Measurements from ENCODE around the gene NSMCE1. TPM values are rescaled to one million over a fixed set of nuclear protein-coding genes. Genes with fewer than 3 reads are reported as not detected.
A peak's percentile ranks its signal among the peaks of the same experiment; 100 is the strongest.
"Not testable (repeated sequence)": the region's sequence is repeated elsewhere in the genome, so short reads cannot be mapped to it uniquely, and the experiment has no call there.

NSMCE1 gene
- total RNA-seq, 2 experiments from 2014 or later, result 69.0 to 75.6 TPM

- ATAC-seq (ENCODE audit: low read depth); H3K27ac Mint-ChIP-seq; H3K36me3 Mint-ChIP-seq; DNase-seq; POLR2A ChIA-PET; H3K4me3 Mint-ChIP-seq; H3K27me3 Mint-ChIP-seq; H3K9me3 Mint-ChIP-seq: not testable (repeated sequence)
- H3K4me1 Mint-ChIP-seq, result peaks cover 16% of the 10 kb centered on the region
These were observed 61.5 kb downstream of the NSMCE1 start for GRCh38 chr16:27207121-27207520.

GRCh38 chr16:27205423-27206065 lies 63.0 kb downstream of the NSMCE1 start:
- H3K27me3 Mint-ChIP-seq, result no peaks in the 10 kb centered on the region
- peaks cover 3% of the 10 kb centered on the region for H3K36me3 Mint-ChIP-seq
- peaks cover 2% of the 10 kb centered on the region for H3K9me3 Mint-ChIP-seq
- POLR2A ChIA-PET, result no interaction called here
- ATAC-seq (ENCODE audit: low read depth), result no peak
- no peak overlapping the region for H3K4me3 Mint-ChIP-seq
- peaks cover 19% of the 10 kb centered on the region for H3K4me1 Mint-ChIP-seq
- no peak overlapping the region for H3K27ac Mint-ChIP-seq
- DNase-seq, result no peak

- POLR2A ChIA-PET, result interaction anchor here (0.9 to 1.9 kb wide), 17 partner anchors 8 to 258 kb away, joined by 3 to 21 read pairs (median 5); partner anchors contain the start of gene NSMCE1
- DNase-seq, result no peak
- peaks cover 1% of the 10 kb centered on the region for H3K36me3 Mint-ChIP-seq
- ATAC-seq (ENCODE audit: low read depth), result no peak
- peaks cover 2% of the 10 kb centered on the region for H3K9me3 Mint-ChIP-seq
- peaks cover 29% of the 10 kb centered on the region for H3K4me1 Mint-ChIP-seq
- H3K27me3 Mint-ChIP-seq, result no peaks in the 10 kb centered on the region
- H3K27ac Mint-ChIP-seq, result peak overlapping the region; percentile 100
- H3K4me3 Mint-ChIP-seq, result peak overlapping the region; percentile 90
These were observed 64.2 kb downstream of the NSMCE1 start for GRCh38 chr16:27204312-27204915.

- DNase-seq (peak; percentile 98), ATAC-seq (ENCODE audit: low read depth) (peak; percentile 92)
- no peaks in the 10 kb centered on the region for H3K27me3 Mint-ChIP-seq
- H3K27ac Mint-ChIP-seq, result peak within 1 kb of the TSS; percentile 100
- peaks cover 36% of the 10 kb centered on the region for H3K4me1 Mint-ChIP-seq
- H3K36me3 Mint-ChIP-seq, result peaks cover 6% of the 10 kb centered on the region
- POLR2A ChIA-PET, result interaction anchor here (0.7 to 1.9 kb wide), 25 partner anchors 9 to 259 kb away, joined by 3 to 21 read pairs (median 4); partner anchors contain the start of gene NSMCE1
- H3K4me3 Mint-ChIP-seq, result peak within 1 kb of the TSS; percentile 90
- H3K9me3 Mint-ChIP-seq, result peaks cover 2% of the 10 kb centered on the region
These were observed 64.9 kb downstream of the NSMCE1 start, which contains the start of gene KDM8 for GRCh38 chr16:27203507-27204311. TSS of gene KDM8 (plus strand) at chr16:27203526. CDS start at chr16:27210124, 6,598 bp downstream.

GRCh38 chr16:27202923-27203506 lies 65.6 kb downstream of the NSMCE1 start:
- peak overlapping the region; percentile 90 for H3K4me3 Mint-ChIP-seq
- peaks cover 9% of the 10 kb centered on the region for H3K36me3 Mint-ChIP-seq
- DNase-seq, result no peak
- H3K27me3 Mint-ChIP-seq, result no peaks in the 10 kb centered on the region
- peak; percentile 60 for ATAC-seq (ENCODE audit: low read depth)
- H3K27ac Mint-ChIP-seq, result peak overlapping the region; percentile 100
- POLR2A ChIA-PET, result interaction anchor here (0.5 to 1.9 kb wide), 25 partner anchors 9 to 259 kb away, joined by 3 to 21 read pairs (median 4); no protein-coding TSS in a partner anchor
- peaks cover 2% of the 10 kb centered on the region for H3K9me3 Mint-ChIP-seq
- peaks cover 41% of the 10 kb centered on the region for H3K4me1 Mint-ChIP-seq

GRCh38 chr16:27200914-27201313 lies 67.7 kb downstream of the NSMCE1 start:
- H3K4me3 Mint-ChIP-seq; DNase-seq; ATAC-seq (ENCODE audit: low read depth); POLR2A ChIA-PET; H3K27me3 Mint-ChIP-seq; H3K9me3 Mint-ChIP-seq: not testable (repeated sequence)
- peaks cover 12% of the 10 kb centered on the region for H3K36me3 Mint-ChIP-seq
- H3K27ac Mint-ChIP-seq, result peak overlapping the region; percentile 95
- peaks cover 54% of the 10 kb centered on the region for H3K4me1 Mint-ChIP-seq

- POLR2A ChIA-PET, result interaction anchor here (0.8 to 3.6 kb wide), 12 partner anchors 18 to 202 kb away, joined by 3 to 19 read pairs (median 5); partner anchors contain the start of gene IL21R
- Mint-ChIP-seq H3K27ac (peak overlapping the region; percentile 95), H3K9me3 (peaks cover 2% of the 10 kb centered on the region), H3K4me1 (peaks cover 54% of the 10 kb centered on the region), H3K4me3 (peak overlapping the region; percentile 67), H3K27me3 (no peaks in the 10 kb centered on the region), H3K36me3 (peaks cover 13% of the 10 kb centered on the region)
- ATAC-seq (ENCODE audit: low read depth) (no peak), DNase-seq (peak; percentile 45)
These were observed 68.8 kb downstream of the NSMCE1 start for GRCh38 chr16:27199736-27200135.

GRCh38 chr16:27199235-27199586 lies 69.4 kb downstream of the NSMCE1 start:
- DNase-seq (no peak), ATAC-seq (ENCODE audit: low read depth) (no peak)
- Mint-ChIP-seq H3K36me3 (peaks cover 13% of the 10 kb centered on the region), H3K9me3 (peaks cover 2% of the 10 kb centered on the region), H3K4me3 (peak overlapping the region; percentile 6), H3K27me3 (no peaks in the 10 kb centered on the region), H3K4me1 (peaks cover 53% of the 10 kb centered on the region), H3K27ac (peak overlapping the region; percentile 74)
- POLR2A ChIA-PET, result interaction anchor here (0.6 to 3.6 kb wide), 13 partner anchors 18 to 203 kb away, joined by 3 to 19 read pairs (median 5); partner anchors contain the start of gene IL21R

- Mint-ChIP-seq H3K27me3 (no peaks in the 10 kb centered on the region), H3K36me3 (peaks cover 12% of the 10 kb centered on the region), H3K4me1 (peaks cover 53% of the 10 kb centered on the region), H3K4me3 (no peak overlapping the region), H3K9me3 (peaks cover 2% of the 10 kb centered on the region), H3K27ac (peak overlapping the region; percentile 74)
- DNase-seq (no peak), ATAC-seq (ENCODE audit: low read depth) (no peak)
- POLR2A ChIA-PET, result interaction anchor here (0.6 to 3.6 kb wide), 10 partner anchors 17 to 203 kb away, joined by 3 to 19 read pairs (median 4); partner anchors contain the start of gene IL21R
These were observed 69.9 kb downstream of the NSMCE1 start for GRCh38 chr16:27198451-27199234.

- H3K4me1 Mint-ChIP-seq, result peaks cover 50% of the 10 kb centered on the region
- H3K36me3 Mint-ChIP-seq, result peaks cover 12% of the 10 kb centered on the region
- DNase-seq (no peak), ATAC-seq (ENCODE audit: low read depth) (no peak)
- H3K9me3 Mint-ChIP-seq, result peaks cover 2% of the 10 kb centered on the region
- H3K27me3 Mint-ChIP-seq, result no peaks in the 10 kb centered on the region
- POLR2A ChIA-PET, result interaction anchor here (1.4 to 3.6 kb wide), 2 partner anchors 23 to 171 kb away, joined by 3 to 19 read pairs; no protein-coding TSS in a partner anchor
- peak overlapping the region; percentile 37 for H3K27ac Mint-ChIP-seq
- H3K4me3 Mint-ChIP-seq, result peak overlapping the region; percentile 11
These were observed 71.6 kb downstream of the NSMCE1 start for GRCh38 chr16:27197004-27197403.

- Mint-ChIP-seq H3K27ac (peak overlapping the region; percentile 53), H3K27me3 (no peaks in the 10 kb centered on the region), H3K4me3 (peak overlapping the region; percentile 36), H3K4me1 (peaks cover 47% of the 10 kb centered on the region), H3K9me3 (peaks cover 2% of the 10 kb centered on the region), H3K36me3 (peaks cover 12% of the 10 kb centered on the region)
- DNase-seq, result no peak
- POLR2A ChIA-PET, result interaction anchor here (0.8 to 1.4 kb wide), 3 partner anchors 16 to 172 kb away, joined by 3 to 4 read pairs (median 3); no protein-coding TSS in a partner anchor
- ATAC-seq (ENCODE audit: low read depth), result peak; percentile 73
These were observed 72.5 kb downstream of the NSMCE1 start for GRCh38 chr16:27195941-27196595.
